ENCODE measurements around the gene DENND1A. TPM values are rescaled to one million over a fixed set of nuclear protein-coding genes. Genes with fewer than 3 reads are reported as not detected.
"Not testable (repeated sequence)": the region's sequence is repeated elsewhere in the genome, so short reads cannot be mapped to it uniquely, and the experiment has no call there.

Gene DENND1A
- total RNA-seq, 2 donors from 2014 or later, result 16.2 to 17.7 TPM

GRCh38 chr9:123753669-123754258, 176.2 kb downstream of the DENND1A start:
- no peak for DNase-seq
- intact Hi-C loops (cut with DNase I), result no loop called here
- ATAC-seq, result no peak

DNA sequence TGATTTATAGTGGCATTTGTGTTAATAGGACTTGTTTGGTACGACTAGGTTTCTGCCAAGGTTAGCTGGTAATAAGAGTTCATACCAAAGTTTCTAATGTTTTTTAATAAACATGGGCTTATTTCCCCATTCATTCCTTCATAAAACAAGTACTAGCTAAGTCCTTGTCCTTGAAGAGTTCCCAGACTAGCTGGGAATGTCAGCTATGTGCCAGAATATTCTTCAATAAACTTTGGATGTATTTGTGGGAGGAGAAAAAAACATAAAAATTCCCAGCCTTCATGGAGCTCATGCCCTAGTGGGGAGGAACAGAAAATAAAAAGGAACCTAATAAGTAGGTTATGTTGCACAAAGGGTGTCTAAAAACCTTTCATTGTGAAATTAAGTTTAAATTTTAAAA, 176.9 kb downstream of the DENND1A start:
- no peak for ATAC-seq
- no peak for DNase-seq
- intact Hi-C loops (cut with DNase I), result no loop called here

- ATAC-seq (peak in 1 of 2 donors; percentile 52), DNase-seq (no peak)
- intact Hi-C loops (cut with DNase I), result no loop called here
Measured at GRCh38 chr9:123749580-123750202, 180.2 kb downstream of the DENND1A start.

GRCh38 chr9:123746765-123747164, 183.2 kb downstream of the DENND1A start:
- ATAC-seq (no peak), DNase-seq (no peak)
- intact Hi-C loops (cut with DNase I), result no loop called here

- DNase-seq, result no peak
- no peak for ATAC-seq
- intact Hi-C loops (cut with DNase I), result no loop called here
Measured at GRCh38 chr9:123745933-123746332, 184.0 kb downstream of the DENND1A start.

GRCh38 chr9:123745451-123745850, 184.5 kb downstream of the DENND1A start:
- DNase-seq (no peak), ATAC-seq (no peak)
- intact Hi-C loops (cut with DNase I), result no loop called here

- ATAC-seq (no peak), DNase-seq (no peak)
- intact Hi-C loops (cut with DNase I), result no loop called here
Measured at GRCh38 chr9:123743737-123744136, 186.2 kb downstream of the DENND1A start.

DNA sequence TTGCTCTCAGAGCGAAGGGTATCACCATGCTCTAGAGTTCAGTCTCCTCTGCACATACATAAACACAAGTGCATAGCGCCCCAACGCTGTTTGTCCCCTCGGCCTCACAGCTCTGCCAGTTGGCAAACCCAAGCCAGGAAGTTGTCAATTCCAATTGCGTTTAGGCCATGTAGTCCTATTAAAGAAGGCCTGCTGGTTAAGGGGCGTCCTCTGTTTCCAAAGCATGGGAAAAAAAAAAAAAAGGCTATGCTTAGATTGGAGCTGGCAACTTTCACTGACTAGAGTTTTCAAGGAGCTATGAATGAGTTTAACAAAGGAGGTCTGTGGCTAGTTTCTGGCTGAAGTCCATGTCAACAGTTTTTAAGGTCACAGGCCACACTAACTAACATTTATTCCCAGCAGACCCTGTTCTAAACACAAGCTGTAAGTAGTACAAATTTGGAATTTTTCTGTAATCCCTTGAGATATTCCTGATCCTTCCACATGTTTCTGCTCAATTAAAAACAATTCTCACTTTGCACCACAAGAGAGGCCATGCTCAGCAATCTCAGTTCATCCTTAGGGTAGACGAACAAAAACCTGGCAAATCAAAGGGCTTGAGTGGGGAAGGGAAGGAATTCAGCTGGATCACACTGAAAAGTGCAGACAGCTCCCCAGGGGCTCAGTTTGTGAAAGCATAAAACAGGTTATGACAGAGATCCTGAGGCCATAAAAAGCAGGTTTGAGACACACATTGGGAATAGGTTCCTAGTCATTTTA, 187.7 kb downstream of the DENND1A start:
- DNase-seq (peak; percentile 46), ATAC-seq (peak; percentile 78 to 84)
- intact Hi-C loops (cut with DNase I), result no loop called here

- DNase-seq (no peak), ATAC-seq (no peak)
- intact Hi-C loops (cut with DNase I), result no loop called here
Measured at GRCh38 chr9:123741214-123741613, 188.7 kb downstream of the DENND1A start.

GRCh38 chr9:123739902-123740301, 190.0 kb downstream of the DENND1A start:
- ATAC-seq, result no peak
- intact Hi-C loops (cut with DNase I), result no loop called here
- no peak for DNase-seq

DNA sequence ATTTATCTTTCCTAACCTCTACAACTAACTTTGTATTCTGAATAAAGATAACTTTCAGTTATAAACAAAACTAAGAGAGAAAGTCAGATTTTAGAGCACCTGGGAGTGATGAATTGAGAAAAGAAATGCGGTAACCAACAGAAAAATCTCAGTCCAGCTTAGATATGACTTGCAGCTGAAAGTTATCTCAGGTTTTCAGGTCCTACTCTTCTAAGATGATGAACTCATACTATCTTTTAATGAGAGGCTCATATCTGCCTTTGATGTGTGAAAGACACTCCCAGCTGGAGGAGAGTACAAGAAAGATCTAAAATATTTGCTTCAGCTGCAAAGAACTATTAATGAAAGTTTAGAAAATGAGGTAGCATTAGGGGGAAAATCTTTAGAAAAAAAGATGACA, 190.5 kb downstream of the DENND1A start:
- intact Hi-C loops (cut with DNase I), result no loop called here
- DNase-seq, result no peak
- ATAC-seq, result peak in 1 of 2 donors; percentile 53

DNA sequence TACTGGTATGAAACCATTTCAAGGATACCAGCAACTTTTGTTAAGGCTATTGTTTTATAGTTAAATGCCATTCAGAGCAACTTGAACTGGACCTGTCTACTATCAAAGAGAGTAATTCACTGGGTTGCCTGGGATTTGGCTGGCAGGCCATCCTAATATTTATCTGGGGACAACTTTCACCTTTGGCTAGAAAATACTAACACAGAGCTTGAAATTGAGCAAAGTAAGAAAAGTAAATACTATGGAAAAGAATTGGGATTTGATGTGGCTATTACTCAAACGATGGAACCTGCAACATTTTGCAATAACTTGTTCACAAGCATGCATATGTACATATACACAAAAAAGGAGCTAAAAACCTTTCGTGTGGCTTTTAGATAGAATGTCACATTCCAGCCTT, 191.3 kb downstream of the DENND1A start:
- DNase-seq, result no peak
- intact Hi-C loops (cut with DNase I), result no loop called here
- ATAC-seq, result no peak

- intact Hi-C loops (cut with DNase I), result no loop called here
- DNase-seq (no peak), ATAC-seq (no peak)
Measured at GRCh38 chr9:123735376-123735775, 194.6 kb downstream of the DENND1A start.

DNA sequence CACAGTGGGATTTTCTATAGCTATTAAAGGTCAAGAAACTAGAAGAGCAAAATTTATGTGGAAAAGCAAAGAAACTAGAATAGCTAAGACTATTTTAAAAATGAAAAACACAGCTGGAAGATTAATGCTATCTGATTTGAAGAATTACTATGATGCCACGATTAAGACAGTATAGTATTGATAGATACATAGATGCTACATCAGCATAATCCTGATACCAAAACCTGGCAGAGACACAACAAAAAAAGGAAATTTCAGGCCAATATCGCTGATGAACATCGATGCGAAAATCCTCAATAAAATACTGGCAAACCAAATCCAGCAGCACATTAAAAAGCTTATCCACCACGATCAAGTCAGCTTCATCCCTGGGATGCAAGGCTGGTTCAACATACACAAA, 201.4 kb downstream of the DENND1A start:
- DNase-seq; intact Hi-C loops (cut with DNase I); ATAC-seq: not testable (repeated sequence)

- intact Hi-C loops (cut with DNase I), result no loop called here
- ATAC-seq (no peak), DNase-seq (no peak)
Measured at GRCh38 chr9:123727332-123727731, 202.6 kb downstream of the DENND1A start.

DNA sequence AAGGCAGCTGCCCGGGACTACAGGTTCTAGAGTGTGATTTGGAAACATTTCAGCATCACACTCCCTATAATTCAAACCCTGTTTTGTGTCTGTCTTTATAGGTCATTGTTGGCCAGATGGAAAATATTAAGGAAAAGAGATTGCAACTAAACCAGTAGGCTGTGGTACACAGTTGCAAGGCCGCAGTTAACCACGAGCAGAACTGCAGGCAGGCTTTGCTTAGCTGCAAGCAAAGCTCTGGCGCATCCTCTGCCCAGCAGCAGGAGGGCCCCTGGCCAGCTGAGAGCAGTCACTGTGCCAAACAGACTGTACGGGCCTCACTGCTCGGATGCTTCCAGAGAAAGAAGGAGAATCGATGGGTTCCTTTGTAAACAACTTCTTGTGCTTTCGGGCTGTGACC, 204.5 kb downstream of the DENND1A start:
- ATAC-seq (peak; percentile 54 to 59), DNase-seq (no peak)
- intact Hi-C loops (cut with DNase I), result no loop called here

DNA sequence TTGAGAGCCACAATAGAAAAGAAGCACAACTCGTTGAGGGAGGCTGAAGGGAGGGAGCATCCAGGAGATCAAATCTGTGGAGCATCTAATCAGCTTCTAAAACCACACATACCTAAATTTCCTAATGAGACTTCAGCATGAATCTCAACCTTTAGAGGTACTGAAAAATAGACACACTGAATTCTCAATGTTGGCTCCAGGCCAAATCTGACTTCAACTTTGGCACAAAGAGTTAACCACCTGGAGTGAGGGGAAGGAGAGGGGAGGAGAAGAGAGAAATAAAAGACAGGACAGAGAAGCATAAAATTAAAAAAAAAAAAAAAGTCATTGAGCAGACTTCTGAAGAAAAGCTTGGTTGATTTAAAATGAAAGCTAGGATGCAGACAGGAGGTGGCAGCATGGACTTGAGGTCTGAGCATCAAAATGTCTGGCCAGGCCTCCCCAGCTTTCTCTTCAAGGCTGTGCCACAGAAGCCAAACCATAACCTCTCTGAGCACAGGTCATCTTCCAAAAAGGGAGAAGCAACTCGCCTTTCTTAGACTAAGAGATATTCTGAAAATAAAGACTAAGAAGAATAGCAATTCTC, 205.6 kb downstream of the DENND1A start:
- intact Hi-C loops (cut with DNase I), result no loop called here
- DNase-seq, result peak; percentile 29
- ATAC-seq, result peak; percentile 38 to 61

GRCh38 chr9:123723135-123723875, 206.6 kb downstream of the DENND1A start:
- no peak for ATAC-seq
- DNase-seq, result no peak
- intact Hi-C loops (cut with DNase I), result no loop called here

DNA sequence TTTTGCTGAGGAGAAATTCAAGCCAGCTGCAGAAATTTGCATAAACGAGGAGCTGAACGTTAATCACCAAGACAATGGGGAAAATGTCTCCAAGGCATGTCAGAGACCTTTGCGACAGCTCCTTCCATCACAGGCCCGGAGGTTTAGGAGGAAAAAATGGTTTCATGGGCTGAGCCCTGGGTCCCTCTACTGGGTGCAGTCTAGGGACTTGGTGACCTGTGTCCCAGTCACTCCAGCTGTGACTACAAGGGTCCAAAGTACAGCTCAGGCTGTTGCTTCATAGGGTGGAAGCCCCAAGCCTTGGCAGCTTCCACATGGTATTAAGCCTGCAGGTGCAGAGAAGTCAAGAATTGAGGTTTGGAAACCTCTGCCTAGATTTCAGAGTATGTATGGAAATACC, 207.5 kb downstream of the DENND1A start:
- DNase-seq, result no peak
- ATAC-seq, result no peak
- intact Hi-C loops (cut with DNase I), result no loop called here

GRCh38 chr9:123718188-123718587, 211.7 kb downstream of the DENND1A start:
- intact Hi-C loops (cut with DNase I), result no loop called here
- no peak for ATAC-seq
- DNase-seq, result no peak

All from left cardiac atrium (tissue), 4 donors.